ENCODE results near the gene ASXL3. TPM values are rescaled to one million over a fixed set of nuclear protein-coding genes. Genes with fewer than 3 reads are reported as not detected.

ASXL3 gene
- polyA plus RNA-seq, 4 donors: 5.4 to 7.2 (median 6.0) TPM

GRCh38 chr18:33581856-33582255 is 3.8 kb downstream of the ASXL3 start:
- DNase-seq (ENCODE audit: low read depth in 4 of 4, low spot score in 2 of 4): no peak

- DNase-seq (ENCODE audit: low read depth in 4 of 4, low spot score in 2 of 4): no peak
Observed at GRCh38 chr18:33583901-33584300, 5.9 kb downstream of the ASXL3 start.

- no peak for DNase-seq (ENCODE audit: low read depth in 4 of 4, low spot score in 2 of 4)
Observed at GRCh38 chr18:33584548-33585430, 6.8 kb downstream of the ASXL3 start.

- DNase-seq (ENCODE audit: low read depth in 4 of 4, low spot score in 2 of 4): no peak
Observed at GRCh38 chr18:33585431-33585775, 7.4 kb downstream of the ASXL3 start.

GRCh38 chr18:33588361-33588760 is 10.3 kb downstream of the ASXL3 start:
- DNase-seq (ENCODE audit: low read depth in 4 of 4, low spot score in 2 of 4): no peak

GRCh38 chr18:33593261-33593660 is 15.2 kb downstream of the ASXL3 start:
- no peak for DNase-seq (ENCODE audit: low read depth in 4 of 4, low spot score in 2 of 4)

GRCh38 chr18:33594799-33595198 is 16.8 kb downstream of the ASXL3 start:
- no peak for DNase-seq (ENCODE audit: low read depth in 4 of 4, low spot score in 2 of 4)

GRCh38 chr18:33596178-33596854 is 18.3 kb downstream of the ASXL3 start:
- DNase-seq (ENCODE audit: low read depth in 4 of 4, low spot score in 2 of 4): no peak

- DNase-seq (ENCODE audit: low read depth in 4 of 4, low spot score in 2 of 4): no peak
Observed at GRCh38 chr18:33600846-33601245, 22.8 kb downstream of the ASXL3 start.

GRCh38 chr18:33603454-33603853 is 25.4 kb downstream of the ASXL3 start:
- no peak for DNase-seq (ENCODE audit: low read depth in 4 of 4, low spot score in 2 of 4)

GRCh38 chr18:33605250-33605649 is 27.2 kb downstream of the ASXL3 start:
- DNase-seq (ENCODE audit: low read depth in 4 of 4, low spot score in 2 of 4): no peak

GRCh38 chr18:33606621-33607020 is 28.6 kb downstream of the ASXL3 start:
- DNase-seq (ENCODE audit: low read depth in 4 of 4, low spot score in 2 of 4): no peak

- DNase-seq (ENCODE audit: low read depth in 4 of 4, low spot score in 2 of 4): no peak
Observed at GRCh38 chr18:33611525-33612135, 33.6 kb downstream of the ASXL3 start.

GRCh38 chr18:33612632-33613031 is 34.6 kb downstream of the ASXL3 start:
- DNase-seq (ENCODE audit: low read depth in 4 of 4, low spot score in 2 of 4): no peak

GRCh38 chr18:33616556-33616955 is 38.5 kb downstream of the ASXL3 start:
- DNase-seq (ENCODE audit: low read depth in 4 of 4, low spot score in 2 of 4): no peak

- no peak for DNase-seq (ENCODE audit: low read depth in 4 of 4, low spot score in 2 of 4)
Observed at GRCh38 chr18:33627114-33627513, 49.1 kb downstream of the ASXL3 start.

- DNase-seq (ENCODE audit: low read depth in 4 of 4, low spot score in 2 of 4): no peak
Observed at GRCh38 chr18:33630476-33630875, 52.5 kb downstream of the ASXL3 start.

GRCh38 chr18:33641141-33641540 is 63.1 kb downstream of the ASXL3 start:
- DNase-seq (ENCODE audit: low read depth in 4 of 4, low spot score in 2 of 4): no peak

GRCh38 chr18:33644494-33644893 is 66.5 kb downstream of the ASXL3 start:
- no peak for DNase-seq (ENCODE audit: low read depth in 4 of 4, low spot score in 2 of 4)

GRCh38 chr18:33647365-33647764 is 69.3 kb downstream of the ASXL3 start:
- no peak for DNase-seq (ENCODE audit: low read depth in 4 of 4, low spot score in 2 of 4)

- no peak for DNase-seq (ENCODE audit: low read depth in 4 of 4, low spot score in 2 of 4)
Observed at GRCh38 chr18:33652635-33653034, 74.6 kb downstream of the ASXL3 start.

GRCh38 chr18:33653231-33653630 is 75.2 kb downstream of the ASXL3 start:
- no peak for DNase-seq (ENCODE audit: low read depth in 4 of 4, low spot score in 2 of 4)

Data from left renal cortex interstitium (tissue), 4 donors.